ENCODE results near the gene HAUS8. TPM values are rescaled to one million over a fixed set of nuclear protein-coding genes. Genes with fewer than 3 reads are reported as not detected.

The HAUS8 gene
- total and polyA plus RNA-seq, 9 of the 15 experiments (the other 6 are each of a cell fraction or from before 2014, with no cell fraction given), result 20.5 to 53.2 (median 36.0) TPM

DNA sequence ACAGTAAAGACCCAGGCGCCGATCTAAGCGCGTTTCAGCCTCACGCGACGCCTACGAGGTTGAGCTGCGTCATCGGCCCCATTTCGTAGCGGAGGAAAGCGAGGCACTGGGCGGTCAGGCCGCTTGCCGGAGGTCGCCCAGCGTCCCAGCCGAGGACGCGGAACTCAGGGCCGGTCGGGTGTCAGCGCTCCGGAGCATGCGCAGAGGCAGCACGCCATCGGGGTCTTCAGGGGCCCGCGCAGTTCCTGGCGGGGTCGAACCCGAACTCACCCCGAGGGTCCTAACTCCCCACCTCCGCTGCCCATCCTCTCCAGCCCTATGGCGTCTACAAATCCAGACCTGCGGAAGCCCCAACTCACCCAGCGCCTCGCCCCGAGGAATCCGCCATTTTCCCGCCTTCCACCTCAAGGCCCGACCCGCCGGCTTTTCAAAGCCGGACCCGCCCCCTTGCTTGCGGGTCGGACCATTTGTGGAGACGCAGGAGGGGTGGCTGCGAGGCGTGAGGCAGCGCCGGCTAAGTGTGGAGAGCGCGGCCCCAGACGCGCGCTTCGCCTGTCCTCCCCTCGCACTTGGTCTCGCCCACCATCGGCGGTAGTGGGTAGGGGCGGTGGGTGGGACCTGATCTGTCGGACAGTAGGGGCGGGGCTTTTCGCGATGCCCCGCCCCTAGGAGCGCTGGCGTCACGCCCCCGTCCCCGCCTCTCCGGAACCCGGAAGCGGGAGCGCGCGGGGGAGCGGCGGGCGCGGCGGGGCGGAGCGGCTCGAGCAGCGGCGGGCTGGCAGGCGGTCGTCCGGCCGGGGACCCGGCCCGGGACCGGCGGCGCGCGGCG lies at the start of gene HAUS8, which contains the start of gene MYO9B (continued):
- peak; percentile 83 for TF ChIP-seq ZBTB7A (IDR thresholded peaks at IDR 0.05; ENCODE audit: borderline replicate concordance, control insufficient read depth, low read depth, low read length)
- TF ChIP-seq, protein P1, sequence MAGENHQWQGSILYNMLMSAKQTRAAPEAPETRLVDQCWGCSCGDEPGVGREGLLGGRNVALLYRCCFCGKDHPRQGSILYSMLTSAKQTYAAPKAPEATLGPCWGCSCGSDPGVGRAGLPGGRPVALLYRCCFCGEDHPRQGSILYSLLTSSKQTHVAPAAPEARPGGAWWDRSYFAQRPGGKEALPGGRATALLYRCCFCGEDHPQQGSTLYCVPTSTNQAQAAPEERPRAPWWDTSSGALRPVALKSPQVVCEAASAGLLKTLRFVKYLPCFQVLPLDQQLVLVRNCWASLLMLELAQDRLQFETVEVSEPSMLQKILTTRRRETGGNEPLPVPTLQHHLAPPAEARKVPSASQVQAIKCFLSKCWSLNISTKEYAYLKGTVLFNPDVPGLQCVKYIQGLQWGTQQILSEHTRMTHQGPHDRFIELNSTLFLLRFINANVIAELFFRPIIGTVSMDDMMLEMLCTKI (IDR thresholded peaks at IDR 0.05; ENCODE audit: partially characterized antibody), result no peak
- no peak for TF ChIP-seq PHB (CRISPR knock-in tag; IDR thresholded peaks at IDR 0.05)
- no peak for TF ChIP-seq NR2F6 (CRISPR knock-in tag; IDR thresholded peaks at IDR 0.05)
- peak; percentile 97 for TF ChIP-seq SUPT5H (IDR thresholded peaks at IDR 0.05)
- no peak for TF ChIP-seq ZNF764 (CRISPR knock-in tag; IDR thresholded peaks at IDR 0.05; ENCODE audit: low read depth)
- TF ChIP-seq, protein P2, sequence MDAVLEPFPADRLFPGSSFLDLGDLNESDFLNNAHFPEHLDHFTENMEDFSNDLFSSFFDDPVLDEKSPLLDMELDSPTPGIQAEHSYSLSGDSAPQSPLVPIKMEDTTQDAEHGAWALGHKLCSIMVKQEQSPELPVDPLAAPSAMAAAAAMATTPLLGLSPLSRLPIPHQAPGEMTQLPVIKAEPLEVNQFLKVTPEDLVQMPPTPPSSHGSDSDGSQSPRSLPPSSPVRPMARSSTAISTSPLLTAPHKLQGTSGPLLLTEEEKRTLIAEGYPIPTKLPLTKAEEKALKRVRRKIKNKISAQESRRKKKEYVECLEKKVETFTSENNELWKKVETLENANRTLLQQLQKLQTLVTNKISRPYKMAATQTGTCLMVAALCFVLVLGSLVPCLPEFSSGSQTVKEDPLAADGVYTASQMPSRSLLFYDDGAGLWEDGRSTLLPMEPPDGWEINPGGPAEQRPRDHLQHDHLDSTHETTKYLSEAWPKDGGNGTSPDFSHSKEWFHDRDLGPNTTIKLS (IDR thresholded peaks at IDR 0.05; ENCODE audit: borderline replicate concordance, low read depth), result peak; percentile 58; the same call in 1 of the 2 replicates
- TF ChIP-seq, protein P3, sequence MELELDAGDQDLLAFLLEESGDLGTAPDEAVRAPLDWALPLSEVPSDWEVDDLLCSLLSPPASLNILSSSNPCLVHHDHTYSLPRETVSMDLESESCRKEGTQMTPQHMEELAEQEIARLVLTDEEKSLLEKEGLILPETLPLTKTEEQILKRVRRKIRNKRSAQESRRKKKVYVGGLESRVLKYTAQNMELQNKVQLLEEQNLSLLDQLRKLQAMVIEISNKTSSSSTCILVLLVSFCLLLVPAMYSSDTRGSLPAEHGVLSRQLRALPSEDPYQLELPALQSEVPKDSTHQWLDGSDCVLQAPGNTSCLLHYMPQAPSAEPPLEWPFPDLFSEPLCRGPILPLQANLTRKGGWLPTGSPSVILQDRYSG (tag; conservative IDR thresholded peaks at IDR 0.05; ENCODE audit: low read depth), result no peak
- TF ChIP-seq GABPA (tag; conservative IDR thresholded peaks at IDR 0.05; ENCODE audit: low read depth), result peak; percentile 84
- TF ChIP-seq, protein P4, sequence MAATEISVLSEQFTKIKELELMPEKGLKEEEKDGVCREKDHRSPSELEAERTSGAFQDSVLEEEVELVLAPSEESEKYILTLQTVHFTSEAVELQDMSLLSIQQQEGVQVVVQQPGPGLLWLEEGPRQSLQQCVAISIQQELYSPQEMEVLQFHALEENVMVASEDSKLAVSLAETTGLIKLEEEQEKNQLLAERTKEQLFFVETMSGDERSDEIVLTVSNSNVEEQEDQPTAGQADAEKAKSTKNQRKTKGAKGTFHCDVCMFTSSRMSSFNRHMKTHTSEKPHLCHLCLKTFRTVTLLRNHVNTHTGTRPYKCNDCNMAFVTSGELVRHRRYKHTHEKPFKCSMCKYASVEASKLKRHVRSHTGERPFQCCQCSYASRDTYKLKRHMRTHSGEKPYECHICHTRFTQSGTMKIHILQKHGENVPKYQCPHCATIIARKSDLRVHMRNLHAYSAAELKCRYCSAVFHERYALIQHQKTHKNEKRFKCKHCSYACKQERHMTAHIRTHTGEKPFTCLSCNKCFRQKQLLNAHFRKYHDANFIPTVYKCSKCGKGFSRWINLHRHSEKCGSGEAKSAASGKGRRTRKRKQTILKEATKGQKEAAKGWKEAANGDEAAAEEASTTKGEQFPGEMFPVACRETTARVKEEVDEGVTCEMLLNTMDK (IDR thresholded peaks at IDR 0.05; ENCODE audit: borderline replicate concordance, insufficient read depth, low read depth, low read length, poor library complexity, severe bottlenecking), result no peak
- no peak for TF ChIP-seq TAF15 (IDR thresholded peaks at IDR 0.05; ENCODE audit: low read depth, low read length)
- TF ChIP-seq, protein P5, sequence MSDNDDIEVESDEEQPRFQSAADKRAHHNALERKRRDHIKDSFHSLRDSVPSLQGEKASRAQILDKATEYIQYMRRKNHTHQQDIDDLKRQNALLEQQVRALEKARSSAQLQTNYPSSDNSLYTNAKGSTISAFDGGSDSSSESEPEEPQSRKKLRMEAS (CRISPR knock-in tag; IDR thresholded peaks at IDR 0.05), result peak; percentile 89
- peak; percentile 98 to 99 for TF ChIP-seq NRF1 (conservative IDR thresholded peaks at IDR 0.05 in 1 of 2, IDR thresholded peaks at IDR 0.05 in 1 of 2)
- TF ChIP-seq ZNF134 (CRISPR knock-in tag; conservative IDR thresholded peaks at IDR 0.05), result no peak
- TF ChIP-seq RBM22 (IDR thresholded peaks at IDR 0.05; ENCODE audit: low read depth, low read length, poor library complexity, severe bottlenecking), result peak; percentile 70
- no peak for TF ChIP-seq PRMT5 (CRISPR knock-in tag; IDR thresholded peaks at IDR 0.05)
- TF ChIP-seq, protein P6, sequence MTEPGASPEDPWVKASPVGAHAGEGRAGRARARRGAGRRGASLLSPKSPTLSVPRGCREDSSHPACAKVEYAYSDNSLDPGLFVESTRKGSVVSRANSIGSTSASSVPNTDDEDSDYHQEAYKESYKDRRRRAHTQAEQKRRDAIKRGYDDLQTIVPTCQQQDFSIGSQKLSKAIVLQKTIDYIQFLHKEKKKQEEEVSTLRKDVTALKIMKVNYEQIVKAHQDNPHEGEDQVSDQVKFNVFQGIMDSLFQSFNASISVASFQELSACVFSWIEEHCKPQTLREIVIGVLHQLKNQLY (CRISPR knock-in tag; conservative IDR thresholded peaks at IDR 0.05), result no peak
- TF ChIP-seq, protein P7, sequence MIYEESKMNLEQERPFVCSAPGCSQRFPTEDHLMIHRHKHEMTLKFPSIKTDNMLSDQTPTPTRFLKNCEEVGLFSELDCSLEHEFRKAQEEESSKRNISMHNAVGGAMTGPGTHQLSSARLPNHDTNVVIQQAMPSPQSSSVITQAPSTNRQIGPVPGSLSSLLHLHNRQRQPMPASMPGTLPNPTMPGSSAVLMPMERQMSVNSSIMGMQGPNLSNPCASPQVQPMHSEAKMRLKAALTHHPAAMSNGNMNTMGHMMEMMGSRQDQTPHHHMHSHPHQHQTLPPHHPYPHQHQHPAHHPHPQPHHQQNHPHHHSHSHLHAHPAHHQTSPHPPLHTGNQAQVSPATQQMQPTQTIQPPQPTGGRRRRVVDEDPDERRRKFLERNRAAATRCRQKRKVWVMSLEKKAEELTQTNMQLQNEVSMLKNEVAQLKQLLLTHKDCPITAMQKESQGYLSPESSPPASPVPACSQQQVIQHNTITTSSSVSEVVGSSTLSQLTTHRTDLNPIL (CRISPR knock-in tag; IDR thresholded peaks at IDR 0.05), result no peak
